Peyer's patch (tissue), 4 donors: Measurements from ENCODE around the gene ATP2A2. TPM values are rescaled to one million over a fixed set of nuclear protein-coding genes. Genes with fewer than 3 reads are reported as not detected.
A peak's percentile ranks its signal among the peaks of the same experiment; 100 is the strongest.
"Not testable (repeated sequence)": the region's sequence is repeated elsewhere in the genome, so short reads cannot be mapped to it uniquely, and the experiment has no call there.

Experiments used
- DNase-seq, 3 donors: peaks; one replicate each; pipeline ENCODE4 v3.0.0-alpha.2; 2017 to 2019
- H3K27ac ChIP-seq, 4 donors: fragments of 200-600 bp; sonication (generic); one replicate each; pipeline ENCODE4 v1.5.1; 2016 to 2019
- H3K27me3 ChIP-seq, 2 donors: fragments of 200-600 bp; sonication (generic); one replicate each; pipeline ENCODE4 v1.5.1; 2019
- H3K36me3 ChIP-seq, 3 donors: fragments of 200-600 bp; sonication (generic); one replicate each; pipeline ENCODE4 v1.5.1; 2016 to 2019
- H3K4me1 ChIP-seq, 4 donors: fragments of 200-600 bp; sonication (generic); one replicate each; pipeline ENCODE4 v1.5.1; 2016 to 2019
- H3K4me3 ChIP-seq, 4 donors: fragments of 200-600 bp; sonication (generic); 1 replicate in 3 of 4; 2 replicates in 1 of 4; pipeline ENCODE4 v1.5.1; 2016 to 2019; ENCODE audit warnings: mild to moderate bottlenecking in 1 of 4
- H3K9me3 ChIP-seq, 4 donors: fragments of 200-600 bp; sonication (generic); one replicate each; pipeline ENCODE4 v1.5.1; 2016 to 2019; ENCODE audit warnings: mild to moderate bottlenecking in 1 of 4
- CTCF ChIP-seq, 6 experiments: fragments of 450-650 bp in 4 of 6; fragments of 200-600 bp in 2 of 6; sonication (generic) in 1 of 6; IDR thresholded peaks; one replicate each; pipeline ENCODE4 v1.5.1; 2017 to 2019; ENCODE audit warnings: antibody characterized with exemption in 6 of 6, mild to moderate bottlenecking in 3 of 6, moderate library complexity in 1 of 6
- POLR2A ChIP-seq, 2 donors: fragments of 450-650 bp; IDR thresholded peaks; one replicate each; pipeline ENCODE4 v1.5.1; 2017; ENCODE audit warnings: antibody characterized with exemption in 2 of 2, mild to moderate bottlenecking in 2 of 2, moderate library complexity in 2 of 2
- total RNA-seq, 4 donors: library from RNA; depleted of rRNA; stranded (reverse); fragments of >200 nt; gene quantifications; one replicate each; pipeline ENCODE4 v1.1.0, GENCODE V29; 2016

The ATP2A2 gene
- total RNA-seq, 4 donors from 2014 or later = 102 to 239 (median 208) TPM

GRCh38 chr12:110333201-110333600 is 52.2 kb downstream of the ATP2A2 start:
- Histone ChIP-seq H3K36me3 (peaks cover 0 to 95% (median 0%) of the 10 kb centered on the region in 3 donors), H3K4me3 (no peak overlapping the region), H3K27me3 (no peaks in the 10 kb centered on the region), H3K27ac (no peak overlapping the region), H3K4me1 (no peaks in the 10 kb centered on the region), H3K9me3 (no peaks in the 10 kb centered on the region)
- TF ChIP-seq CTCF (IDR thresholded peaks at IDR 0.05) (no peak), POLR2A (IDR thresholded peaks at IDR 0.05) (no peak)
- no peak for DNase-seq

DNA sequence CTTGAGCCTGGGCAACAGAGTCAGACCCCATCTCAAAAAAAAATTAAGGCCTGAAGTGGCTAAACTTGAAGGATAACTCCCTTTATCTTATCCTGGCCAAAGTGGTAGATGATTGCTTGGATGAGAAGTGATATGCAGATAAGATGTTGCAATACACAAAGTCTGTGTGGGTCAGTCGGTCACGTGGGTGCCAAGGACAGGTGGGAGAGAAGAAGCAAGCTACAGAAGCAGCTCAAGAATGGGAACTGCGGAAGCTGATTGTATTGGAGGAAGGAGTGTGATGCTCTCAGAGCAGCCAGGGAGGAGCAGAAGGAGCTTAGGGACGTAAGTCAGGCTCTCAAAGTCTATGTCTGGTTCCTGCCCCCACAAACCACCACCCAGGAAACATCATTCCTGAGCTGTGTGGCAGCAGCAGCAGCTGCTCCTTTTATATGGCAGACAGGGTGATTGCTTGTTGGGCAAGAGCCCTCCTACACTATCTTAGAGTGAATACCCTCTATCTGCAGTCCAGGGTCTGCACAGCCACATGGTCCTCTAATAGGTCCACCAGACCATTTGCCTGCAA is 54.5 kb downstream of the ATP2A2 start:
- no peaks in the 10 kb centered on the region for H3K9me3 ChIP-seq
- H3K4me1 ChIP-seq = no peaks in the 10 kb centered on the region
- peaks cover 0 to 95% (median 0%) of the 10 kb centered on the region in 3 donors for H3K36me3 ChIP-seq
- no peaks in the 10 kb centered on the region for H3K27me3 ChIP-seq
- TF ChIP-seq POLR2A (IDR thresholded peaks at IDR 0.05) (no peak), CTCF (IDR thresholded peaks at IDR 0.05) (no peak)
- H3K4me3 ChIP-seq = no peak overlapping the region
- H3K27ac ChIP-seq = no peak overlapping the region
- no peak for DNase-seq

DNA sequence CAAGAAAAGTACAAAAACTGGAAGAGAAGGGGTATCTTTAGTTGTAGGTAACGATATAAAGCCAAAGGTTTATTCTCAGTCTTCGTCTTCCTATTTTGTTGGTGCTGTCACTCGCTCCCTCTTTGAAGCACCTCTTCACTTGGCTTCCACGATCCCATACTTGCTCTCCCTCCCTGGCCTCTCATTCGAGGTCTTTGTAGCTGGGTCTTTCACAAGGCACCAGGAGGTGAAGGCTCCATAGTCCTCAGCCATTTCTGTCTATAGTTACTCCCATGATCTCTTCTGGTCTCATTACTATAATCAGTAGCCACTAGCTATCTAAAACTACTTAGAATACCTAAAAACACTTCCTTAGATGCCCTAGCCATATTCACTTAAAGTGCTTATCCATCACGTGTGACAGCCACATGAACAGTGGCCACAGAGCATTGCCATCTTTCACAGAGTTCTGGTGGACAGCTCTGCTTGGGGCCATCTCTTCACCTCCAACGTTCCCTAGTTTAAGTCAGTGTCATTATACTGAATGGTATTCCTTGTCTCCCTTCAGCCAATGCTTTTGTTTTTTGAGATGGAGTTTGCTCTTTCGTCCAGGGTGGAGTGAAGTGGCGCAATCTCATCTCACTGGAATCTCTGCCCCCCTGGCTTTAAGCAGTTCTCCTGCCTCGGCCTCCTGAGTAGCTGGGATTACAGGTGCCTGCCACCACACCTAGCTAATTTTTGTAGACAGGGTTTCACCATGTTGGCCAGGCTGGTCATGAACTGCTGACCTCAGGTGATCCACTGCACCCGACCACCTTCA is 57.1 kb downstream of the ATP2A2 start:
- Histone ChIP-seq H3K27me3 (no peaks in the 10 kb centered on the region), H3K36me3 (peaks cover 0 to 99% (median 4%) of the 10 kb centered on the region in 3 donors), H3K4me1 (no peaks in the 10 kb centered on the region), H3K9me3 (no peaks in the 10 kb centered on the region), H3K27ac (peak overlapping the region in 1 of 4 donors; percentile 36), H3K4me3 (no peak overlapping the region)
- peak in 1 of 3 donors; percentile 14 for DNase-seq
- no peak for TF ChIP-seq POLR2A (IDR thresholded peaks at IDR 0.05)
- no peak for TF ChIP-seq CTCF (IDR thresholded peaks at IDR 0.05)

DNA sequence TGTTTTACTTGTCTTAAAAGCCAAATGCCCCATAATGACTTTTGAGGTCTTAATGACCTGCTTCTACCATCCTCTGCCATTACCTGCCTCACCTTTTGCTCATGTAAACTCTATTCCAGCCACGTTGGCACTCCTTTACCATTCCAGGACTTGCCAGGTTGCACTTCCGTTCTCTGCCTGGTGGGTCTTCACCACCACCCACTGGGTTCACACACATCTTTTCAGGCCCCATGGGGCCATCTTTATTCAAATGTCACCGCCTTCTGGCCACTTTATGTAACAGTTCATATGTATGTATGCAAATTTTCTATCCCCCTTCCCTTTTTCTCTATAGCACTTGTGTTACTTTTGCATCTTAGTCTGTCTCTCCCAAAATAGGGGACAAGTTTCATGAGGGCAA is 57.7 kb downstream of the ATP2A2 start:
- peaks cover 0 to 99% (median 5%) of the 10 kb centered on the region in 3 donors for H3K36me3 ChIP-seq
- TF ChIP-seq CTCF (IDR thresholded peaks at IDR 0.05) = peak in 2 of 6 experiments; percentile 10 to 12
- TF ChIP-seq POLR2A (IDR thresholded peaks at IDR 0.05) = no peak
- no peaks in the 10 kb centered on the region for H3K9me3 ChIP-seq
- H3K27ac ChIP-seq = peak overlapping the region in 1 of 4 donors; percentile 36
- no peak overlapping the region for H3K4me3 ChIP-seq
- peak in 1 of 3 donors; percentile 38 for DNase-seq
- H3K4me1 ChIP-seq = no peaks in the 10 kb centered on the region
- no peaks in the 10 kb centered on the region for H3K27me3 ChIP-seq

GRCh38 chr12:110339184-110339952 is 58.3 kb downstream of the ATP2A2 start:
- H3K4me3 ChIP-seq = no peak overlapping the region
- no peaks in the 10 kb centered on the region for H3K9me3 ChIP-seq
- H3K27ac ChIP-seq = peak overlapping the region in 1 of 4 donors; percentile 41
- H3K4me1 ChIP-seq = no peaks in the 10 kb centered on the region
- no peaks in the 10 kb centered on the region for H3K27me3 ChIP-seq
- peaks cover 2 to 99% (median 5%) of the 10 kb centered on the region in 3 donors for H3K36me3 ChIP-seq
- TF ChIP-seq POLR2A (IDR thresholded peaks at IDR 0.05) (no peak), CTCF (IDR thresholded peaks at IDR 0.05) (no peak)
- peak in 1 of 3 donors; percentile 30 for DNase-seq

- H3K27me3 ChIP-seq, H3K27ac ChIP-seq, H3K4me3 ChIP-seq, H3K9me3 ChIP-seq, H3K4me1 ChIP-seq: not testable (repeated sequence)
- DNase-seq = peak in 1 of 3 donors; percentile 14
- H3K36me3 ChIP-seq = peaks cover 2 to 99% (median 5%) of the 10 kb centered on the region in 3 donors
These were observed 59.2 kb downstream of the ATP2A2 start for GRCh38 chr12:110340261-110340660.
